A549 (cell line): ENCODE results near the gene KCNN2.

Experiments used
- CHD2 ChIP-seq: fragments of 150-350 bp; IDR thresholded peaks from 2 replicates; pipeline ENCODE4 v1.6.1; 2014; ENCODE audit warnings: low read length; ENCODE audit not compliant: partially characterized antibody
- EP300 ChIP-seq, 2 experiments: fragments of >200 bp; sonication (Bioruptor Twin); formaldehyde crosslinking; IDR thresholded peaks; 2 replicates in 1 of 2; 3 replicates in 1 of 2; pipeline ENCODE4 v1.6.1; 2016 to 2017
- PHF8 ChIP-seq: fragments of 200-600 bp; sonication (generic); IDR thresholded peaks from 2 replicates; pipeline ENCODE4 v1.6.1; 2016; ENCODE audit warnings: low read depth, mild to moderate bottlenecking, antibody characterized with exemption, moderate library complexity, borderline replicate concordance
- RCOR1 ChIP-seq: fragments of 150-350 bp; IDR thresholded peaks from 2 replicates; pipeline ENCODE4 v1.6.1; 2014; ENCODE audit warnings: antibody characterized with exemption, low read length, low read depth
- TF ChIP-seq, protein P1 (sequence below): fragments of >200 bp; sonication (Bioruptor Twin); formaldehyde crosslinking; IDR thresholded peaks from 3 replicates; pipeline ENCODE4 v1.5.1; 2016

DNA sequence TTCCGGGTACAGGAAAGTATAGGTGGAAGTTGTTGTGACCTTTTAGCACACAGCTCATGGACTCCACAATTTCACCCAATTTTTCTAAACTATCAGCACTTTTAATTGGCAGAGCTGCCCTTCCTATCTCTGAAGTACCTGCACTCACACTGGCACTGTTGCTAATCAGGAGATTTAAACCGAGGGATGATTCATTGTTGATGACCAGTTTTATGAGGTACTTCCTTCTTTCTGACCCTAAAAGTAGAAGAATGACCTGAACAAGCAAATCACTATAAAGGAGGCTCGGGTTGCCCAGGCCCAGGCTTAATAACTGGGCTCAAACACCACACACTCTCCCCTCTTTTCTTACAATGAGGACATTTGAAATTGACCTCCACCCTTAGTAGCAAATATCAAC lies 105.9 kb downstream of the KCNN2 start:
- no peak for TF ChIP-seq RCOR1
- no peak for TF ChIP-seq EP300 (IDR thresholded peaks at IDR 0.05)
- TF ChIP-seq, protein P1, sequence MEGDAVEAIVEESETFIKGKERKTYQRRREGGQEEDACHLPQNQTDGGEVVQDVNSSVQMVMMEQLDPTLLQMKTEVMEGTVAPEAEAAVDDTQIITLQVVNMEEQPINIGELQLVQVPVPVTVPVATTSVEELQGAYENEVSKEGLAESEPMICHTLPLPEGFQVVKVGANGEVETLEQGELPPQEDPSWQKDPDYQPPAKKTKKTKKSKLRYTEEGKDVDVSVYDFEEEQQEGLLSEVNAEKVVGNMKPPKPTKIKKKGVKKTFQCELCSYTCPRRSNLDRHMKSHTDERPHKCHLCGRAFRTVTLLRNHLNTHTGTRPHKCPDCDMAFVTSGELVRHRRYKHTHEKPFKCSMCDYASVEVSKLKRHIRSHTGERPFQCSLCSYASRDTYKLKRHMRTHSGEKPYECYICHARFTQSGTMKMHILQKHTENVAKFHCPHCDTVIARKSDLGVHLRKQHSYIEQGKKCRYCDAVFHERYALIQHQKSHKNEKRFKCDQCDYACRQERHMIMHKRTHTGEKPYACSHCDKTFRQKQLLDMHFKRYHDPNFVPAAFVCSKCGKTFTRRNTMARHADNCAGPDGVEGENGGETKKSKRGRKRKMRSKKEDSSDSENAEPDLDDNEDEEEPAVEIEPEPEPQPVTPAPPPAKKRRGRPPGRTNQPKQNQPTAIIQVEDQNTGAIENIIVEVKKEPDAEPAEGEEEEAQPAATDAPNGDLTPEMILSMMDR, result no peak
- TF ChIP-seq PHF8, result no peak
- no peak for TF ChIP-seq CHD2
